Tibial nerve (tissue), 3 donors: ENCODE data around the gene CAMSAP2.

Experiments
- CTCF ChIP-seq, 5 experiments: fragments of 200-600 bp in 3 of 5; fragments of 450-650 bp in 2 of 5; sonication (generic) in 3 of 5; IDR thresholded peaks; one replicate each; pipeline ENCODE4 v1.5.1; 2016 to 2019; ENCODE audit warnings: antibody characterized with exemption in 5 of 5, mild to moderate bottlenecking in 3 of 5, moderate library complexity in 2 of 5
- POLR2A ChIP-seq, 2 donors: fragments of 450-650 bp; IDR thresholded peaks; one replicate each; pipeline ENCODE4 v1.6.1; 2017; ENCODE audit warnings: antibody characterized with exemption in 2 of 2, mild to moderate bottlenecking in 2 of 2, moderate library complexity in 2 of 2

- TF ChIP-seq CTCF (IDR thresholded peaks at IDR 0.05) (no peak), POLR2A (IDR thresholded peaks at IDR 0.05) (no peak)
Measured at GRCh38 chr1:200893411-200893901, 154.8 kb downstream of the CAMSAP2 start.
